SK-N-SH (cell line): Measurements from ENCODE around the gene TMEM266.

Experiments
- CHD2 ChIP-seq: fragments of 150-350 bp; IDR thresholded peaks from 2 replicates; pipeline ENCODE4 v1.6.1; 2018; ENCODE audit warnings: low read length; ENCODE audit not compliant: partially characterized antibody
- FOXM1 ChIP-seq: IDR thresholded peaks from 2 replicates; pipeline ENCODE4 v1.4.0; 2012; ENCODE audit warnings: low read depth, mild to moderate bottlenecking
- NFIC ChIP-seq: IDR thresholded peaks from 2 replicates; pipeline ENCODE4 v1.4.0; 2012; ENCODE audit warnings: borderline replicate concordance
- POLR2AphosphoS5 ChIP-seq: IDR thresholded peaks from 2 replicates; pipeline ENCODE4 v1.6.1; 2012; ENCODE audit warnings: low read depth, low read length
- RXRA ChIP-seq: IDR thresholded peaks from 2 replicates; pipeline ENCODE4 v1.4.0; 2012; ENCODE audit warnings: low read depth, mild to moderate bottlenecking, borderline replicate concordance
- TEAD4 ChIP-seq: IDR thresholded peaks from 2 replicates; pipeline ENCODE4 v1.4.0; 2012; ENCODE audit warnings: mild to moderate bottlenecking, borderline replicate concordance; ENCODE audit not compliant: insufficient read depth
- TF ChIP-seq, protein P1 (sequence below): fragments of 200-600 bp; sonication (generic); IDR thresholded peaks from 2 replicates; pipeline ENCODE4 v1.6.1; 2017; ENCODE audit warnings: antibody characterized with exemption, mild to moderate bottlenecking, moderate library complexity

DNA sequence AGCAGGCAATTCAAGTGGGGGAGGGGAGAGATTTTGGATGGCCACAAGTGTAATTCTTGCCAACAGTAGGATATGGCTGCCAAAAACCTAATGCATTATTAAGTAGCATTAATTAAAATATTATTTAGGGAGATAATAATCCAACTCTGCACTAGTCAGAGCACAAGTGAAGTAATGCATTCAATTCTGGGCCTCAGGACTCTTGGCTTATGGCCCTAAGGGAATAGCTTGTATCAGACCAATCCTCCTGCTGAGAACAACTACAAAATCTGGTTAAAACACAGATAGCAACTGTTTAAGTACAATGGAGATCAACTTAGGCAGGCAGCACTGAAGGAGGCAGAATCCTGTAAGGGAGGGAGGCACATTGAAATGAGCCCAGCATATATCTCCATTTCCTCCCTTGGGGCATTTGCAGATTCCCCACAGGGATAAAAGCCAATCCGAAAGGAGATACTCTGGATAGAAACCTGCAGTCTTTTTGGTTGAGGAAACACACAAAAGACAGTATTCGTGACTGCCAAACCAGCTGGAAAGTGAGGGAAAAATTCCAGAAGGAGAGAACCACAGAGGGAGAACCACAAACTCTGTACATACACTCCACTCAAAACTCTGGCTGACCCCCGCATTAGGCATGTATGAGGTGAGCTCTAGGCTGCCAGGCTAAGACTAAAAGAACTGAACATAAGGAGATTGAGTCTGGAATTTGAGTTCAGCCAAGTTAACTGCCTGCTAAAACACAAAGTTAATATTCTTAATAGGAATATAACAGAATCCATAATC, 194.1 kb downstream of the TMEM266 start:
- TF ChIP-seq, protein P1, sequence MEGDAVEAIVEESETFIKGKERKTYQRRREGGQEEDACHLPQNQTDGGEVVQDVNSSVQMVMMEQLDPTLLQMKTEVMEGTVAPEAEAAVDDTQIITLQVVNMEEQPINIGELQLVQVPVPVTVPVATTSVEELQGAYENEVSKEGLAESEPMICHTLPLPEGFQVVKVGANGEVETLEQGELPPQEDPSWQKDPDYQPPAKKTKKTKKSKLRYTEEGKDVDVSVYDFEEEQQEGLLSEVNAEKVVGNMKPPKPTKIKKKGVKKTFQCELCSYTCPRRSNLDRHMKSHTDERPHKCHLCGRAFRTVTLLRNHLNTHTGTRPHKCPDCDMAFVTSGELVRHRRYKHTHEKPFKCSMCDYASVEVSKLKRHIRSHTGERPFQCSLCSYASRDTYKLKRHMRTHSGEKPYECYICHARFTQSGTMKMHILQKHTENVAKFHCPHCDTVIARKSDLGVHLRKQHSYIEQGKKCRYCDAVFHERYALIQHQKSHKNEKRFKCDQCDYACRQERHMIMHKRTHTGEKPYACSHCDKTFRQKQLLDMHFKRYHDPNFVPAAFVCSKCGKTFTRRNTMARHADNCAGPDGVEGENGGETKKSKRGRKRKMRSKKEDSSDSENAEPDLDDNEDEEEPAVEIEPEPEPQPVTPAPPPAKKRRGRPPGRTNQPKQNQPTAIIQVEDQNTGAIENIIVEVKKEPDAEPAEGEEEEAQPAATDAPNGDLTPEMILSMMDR = no peak
- TF ChIP-seq POLR2AphosphoS5 = no peak
- no peak for TF ChIP-seq TEAD4
- TF ChIP-seq CHD2 = no peak
- TF ChIP-seq RXRA = no peak
- TF ChIP-seq NFIC = no peak
- TF ChIP-seq FOXM1 = no peak
